OCI-LY3 (cell line): ENCODE data around the gene CDKN1C.

Experiments used
- H2AFZ ChIP-seq: fragments of 200-600, 300-600 bp; shearing (Covaris generic); 2 replicates; pipeline ENCODE4 v1.6.0; 2014; ENCODE audit warnings: antibody characterized with exemption, low read depth, low read length
- H3K27ac ChIP-seq: fragments of 200-600, 300-600 bp; sonication (generic); 2 replicates; pipeline ENCODE4 v1.5.1; 2014; ENCODE audit warnings: mild to moderate bottlenecking, low read length, moderate library complexity, mixed read lengths
- H3K27me3 ChIP-seq: fragments of 200-600, 300-600 bp; sonication (generic); 2 replicates; pipeline ENCODE4 v1.6.1; 2014; ENCODE audit warnings: low read depth, low read length, mixed read lengths
- H3K36me3 ChIP-seq: fragments of 200-600, 300-600 bp; sonication (generic); replicated peaks from 2 replicates; pipeline ENCODE3; 2014; ENCODE audit warnings: low read depth, low read length, mixed read lengths
- H3K4me1 ChIP-seq: fragments of 300-600, 200-600 bp; sonication (generic); 2 replicates; pipeline ENCODE4 v1.6.1; 2014; ENCODE audit warnings: low read length, mixed read lengths
- H3K4me2 ChIP-seq: fragments of 200-600, 300-600 bp; sonication (generic); 2 replicates; pipeline ENCODE4 v1.6.1; 2014; ENCODE audit warnings: low read length, mixed read lengths
- H3K4me3 ChIP-seq: fragments of 300-600, 200-600 bp; sonication (generic); 2 replicates; pipeline ENCODE4 v1.5.1; 2014; ENCODE audit warnings: antibody characterized with exemption, mild to moderate bottlenecking, low read length, moderate library complexity
- H3K79me2 ChIP-seq: fragments of 300-600, 200-600 bp; shearing (Covaris generic); 2 replicates; pipeline ENCODE4 v1.6.1; 2014; ENCODE audit warnings: mild to moderate bottlenecking, low read length, mixed read lengths
- H3K9ac ChIP-seq: fragments of 300-600, 200-600 bp; shearing (Covaris generic); 2 replicates; pipeline ENCODE4 v1.6.0; 2014; ENCODE audit warnings: mild to moderate bottlenecking, low read length, moderate library complexity
- H3K9me3 ChIP-seq: fragments of 200-600, 300-600 bp; shearing (Covaris generic); 2 replicates; pipeline ENCODE4 v1.6.1; 2014; ENCODE audit warnings: low read length, mixed read lengths; ENCODE audit not compliant: insufficient read depth
- H4K20me1 ChIP-seq: fragments of 200-600, 300-600 bp; sonication (generic); 2 replicates; pipeline ENCODE4 v1.6.1; 2016; ENCODE audit warnings: low read length, mixed read lengths; ENCODE audit not compliant: insufficient read depth
- EZH2phosphoT487 ChIP-seq: fragments of 200-600 bp; shearing (Covaris generic); IDR thresholded peaks from 2 replicates; pipeline ENCODE4 v1.6.1; 2018; ENCODE audit warnings: antibody characterized with exemption, mixed run types, low read depth
- TF ChIP-seq, protein P1 (sequence below): fragments of 200-600, 300-600 bp; sonication (generic); IDR thresholded peaks from 2 replicates; pipeline ENCODE4 v1.5.1; 2014; ENCODE audit warnings: antibody characterized with exemption, low read length, low read depth

Gene CDKN1C

DNA sequence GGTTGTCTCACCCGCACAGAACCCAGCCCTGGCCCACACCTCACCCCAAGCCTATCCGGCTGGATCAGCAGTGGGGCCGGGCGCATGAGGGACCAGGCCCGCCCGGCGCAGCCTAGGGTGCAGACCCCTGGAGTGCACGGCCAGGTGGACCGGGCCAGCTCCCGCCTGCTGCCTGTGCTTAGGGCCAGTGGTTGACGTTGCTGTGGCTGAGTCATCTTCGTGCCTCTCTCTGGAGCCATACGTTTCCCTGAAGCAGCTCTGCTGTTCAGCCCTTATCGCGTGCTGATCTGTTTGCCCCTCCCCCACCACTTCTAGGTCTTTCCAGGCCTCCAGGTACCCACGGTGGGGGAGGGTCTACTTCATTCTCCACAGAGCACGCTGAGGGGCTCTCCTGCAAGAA lies 39.5 kb downstream of the CDKN1C start:
- H3K9ac ChIP-seq = no peak overlapping the region
- no peaks in the 10 kb centered on the region for H3K9me3 ChIP-seq
- H3K79me2 ChIP-seq = no peaks in the 10 kb centered on the region
- no peak overlapping the region for H3K4me3 ChIP-seq
- TF ChIP-seq, protein P1, sequence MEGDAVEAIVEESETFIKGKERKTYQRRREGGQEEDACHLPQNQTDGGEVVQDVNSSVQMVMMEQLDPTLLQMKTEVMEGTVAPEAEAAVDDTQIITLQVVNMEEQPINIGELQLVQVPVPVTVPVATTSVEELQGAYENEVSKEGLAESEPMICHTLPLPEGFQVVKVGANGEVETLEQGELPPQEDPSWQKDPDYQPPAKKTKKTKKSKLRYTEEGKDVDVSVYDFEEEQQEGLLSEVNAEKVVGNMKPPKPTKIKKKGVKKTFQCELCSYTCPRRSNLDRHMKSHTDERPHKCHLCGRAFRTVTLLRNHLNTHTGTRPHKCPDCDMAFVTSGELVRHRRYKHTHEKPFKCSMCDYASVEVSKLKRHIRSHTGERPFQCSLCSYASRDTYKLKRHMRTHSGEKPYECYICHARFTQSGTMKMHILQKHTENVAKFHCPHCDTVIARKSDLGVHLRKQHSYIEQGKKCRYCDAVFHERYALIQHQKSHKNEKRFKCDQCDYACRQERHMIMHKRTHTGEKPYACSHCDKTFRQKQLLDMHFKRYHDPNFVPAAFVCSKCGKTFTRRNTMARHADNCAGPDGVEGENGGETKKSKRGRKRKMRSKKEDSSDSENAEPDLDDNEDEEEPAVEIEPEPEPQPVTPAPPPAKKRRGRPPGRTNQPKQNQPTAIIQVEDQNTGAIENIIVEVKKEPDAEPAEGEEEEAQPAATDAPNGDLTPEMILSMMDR = no peak
- no peak for TF ChIP-seq EZH2phosphoT487
- no peaks in the 10 kb centered on the region for H3K4me1 ChIP-seq
- H4K20me1 ChIP-seq = no peaks in the 10 kb centered on the region
- no peaks in the 10 kb centered on the region for H3K27me3 ChIP-seq
- no peaks in the 10 kb centered on the region for H3K36me3 ChIP-seq
- H2AFZ ChIP-seq = no peak overlapping the region
- H3K27ac ChIP-seq = no peak overlapping the region
- no peak overlapping the region for H3K4me2 ChIP-seq

DNA sequence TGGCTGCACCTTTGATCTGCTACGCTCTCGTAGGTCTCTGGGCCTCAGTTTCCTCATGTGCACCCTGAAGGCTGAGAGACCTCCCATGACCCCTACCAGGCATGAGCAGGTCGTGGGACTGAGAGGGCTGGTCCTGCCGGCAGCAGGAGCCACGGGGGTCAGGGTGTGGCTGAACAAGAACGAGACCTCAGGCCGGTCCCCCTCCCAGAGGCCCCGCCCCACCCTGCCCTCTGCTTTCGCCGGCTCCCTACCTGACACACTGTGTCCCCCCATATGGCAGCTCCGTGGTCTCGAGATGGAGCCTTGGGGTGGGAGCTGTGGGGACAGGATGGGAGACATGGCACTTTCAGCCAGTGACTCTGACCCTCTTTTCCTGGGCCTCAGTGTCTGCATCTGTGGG lies 40.6 kb downstream of the CDKN1C start:
- no peak overlapping the region for H3K4me2 ChIP-seq
- no peaks in the 10 kb centered on the region for H3K36me3 ChIP-seq
- no peaks in the 10 kb centered on the region for H3K27me3 ChIP-seq
- H3K27ac ChIP-seq = no peak overlapping the region
- no peak overlapping the region for H3K9ac ChIP-seq
- no peaks in the 10 kb centered on the region for H3K9me3 ChIP-seq
- no peaks in the 10 kb centered on the region for H4K20me1 ChIP-seq
- no peak for TF ChIP-seq EZH2phosphoT487
- TF ChIP-seq, protein P1 = no peak
- H3K79me2 ChIP-seq = no peaks in the 10 kb centered on the region
- no peaks in the 10 kb centered on the region for H3K4me1 ChIP-seq
- H2AFZ ChIP-seq = no peak overlapping the region
- H3K4me3 ChIP-seq = no peak overlapping the region

DNA sequence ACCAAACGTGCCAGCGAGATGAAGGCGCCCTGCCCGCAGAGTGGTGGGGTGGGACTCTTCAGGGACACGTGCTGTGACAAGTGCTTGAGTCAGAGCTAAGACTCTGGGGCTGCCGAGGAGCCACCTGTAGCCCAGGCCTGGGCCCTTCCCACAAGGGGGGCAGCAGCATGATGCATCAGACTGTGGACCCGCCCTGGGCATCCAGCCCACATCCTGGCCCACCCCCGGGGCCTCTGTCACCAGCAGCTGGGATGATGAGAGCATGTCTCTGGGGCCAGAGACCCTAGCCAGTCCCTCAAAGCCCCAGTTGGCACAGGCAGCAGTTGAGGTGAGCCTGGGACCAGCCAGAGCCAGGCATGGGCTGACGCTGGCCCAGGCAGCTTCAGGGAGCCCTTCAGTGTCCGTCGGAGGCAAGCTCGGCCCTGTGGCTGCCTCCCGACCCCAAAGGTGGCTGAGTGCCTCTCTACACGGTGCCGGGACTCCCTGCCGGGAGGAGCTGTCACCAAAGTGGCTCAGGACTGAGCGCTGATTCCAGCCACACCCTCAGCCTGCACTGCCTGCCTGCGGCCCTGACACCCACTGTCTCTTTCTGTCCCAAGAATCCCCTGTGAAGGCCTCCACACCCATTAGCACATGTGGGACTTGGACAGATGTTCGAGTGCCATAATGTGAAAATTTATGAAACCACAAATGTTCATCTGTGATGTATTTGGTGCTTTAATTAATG lies 41.3 kb downstream of the CDKN1C start:
- no peaks in the 10 kb centered on the region for H4K20me1 ChIP-seq
- H3K36me3 ChIP-seq = no peaks in the 10 kb centered on the region
- no peaks in the 10 kb centered on the region for H3K4me1 ChIP-seq
- H3K79me2 ChIP-seq = no peaks in the 10 kb centered on the region
- TF ChIP-seq EZH2phosphoT487 = no peak
- no peak overlapping the region for H3K27ac ChIP-seq
- no peaks in the 10 kb centered on the region for H3K9me3 ChIP-seq
- no peak overlapping the region for H3K9ac ChIP-seq
- no peak overlapping the region for H3K4me2 ChIP-seq
- H2AFZ ChIP-seq = no peak overlapping the region
- no peak overlapping the region for H3K4me3 ChIP-seq
- H3K27me3 ChIP-seq = no peaks in the 10 kb centered on the region

DNA sequence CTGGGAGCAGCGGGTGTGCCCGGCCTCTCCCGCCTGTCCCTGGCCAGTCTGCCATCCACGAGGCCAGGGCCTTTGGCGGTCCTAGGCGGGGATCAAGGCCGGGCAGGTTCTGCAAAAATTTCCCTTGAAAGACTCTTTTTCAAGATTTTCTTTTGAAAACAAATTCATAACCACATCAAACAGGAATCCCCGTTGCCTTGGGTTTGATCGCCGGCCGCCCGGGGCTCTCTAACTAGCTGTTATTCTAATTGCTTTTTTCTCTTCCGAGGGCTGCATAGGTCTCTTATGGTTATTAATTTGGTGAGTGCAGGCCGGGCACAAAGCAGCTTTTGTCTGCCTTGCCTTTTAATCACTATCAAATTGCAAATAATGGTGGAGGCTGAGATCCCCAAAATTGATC lies 42.0 kb downstream of the CDKN1C start:
- no peak for TF ChIP-seq EZH2phosphoT487
- TF ChIP-seq, protein P1 = no peak
- H4K20me1 ChIP-seq = no peaks in the 10 kb centered on the region
- no peak overlapping the region for H3K9ac ChIP-seq
- H3K4me1 ChIP-seq = no peaks in the 10 kb centered on the region
- H3K4me3 ChIP-seq = no peak overlapping the region
- no peaks in the 10 kb centered on the region for H3K27me3 ChIP-seq
- no peak overlapping the region for H3K4me2 ChIP-seq
- no peak overlapping the region for H2AFZ ChIP-seq
- H3K36me3 ChIP-seq = no peaks in the 10 kb centered on the region
- H3K9me3 ChIP-seq = no peaks in the 10 kb centered on the region
- no peaks in the 10 kb centered on the region for H3K79me2 ChIP-seq
- H3K27ac ChIP-seq = no peak overlapping the region
